Endothelial cell of umbilical vein (primary cell): ENCODE results near the gene CPLX1. TPM values are rescaled to one million over a fixed set of nuclear protein-coding genes. Genes with fewer than 3 reads are reported as not detected.

Experiments used
- BruUV-seq: library from RNA; stranded (reverse); fragments of 400-500 nt; replicated peaks from 2 replicates; lab custom pipeline; 2021; lab: Mats Ljungman, UMichigan
- CTCF ChIA-PET: fragments of 300-600, 350-600 bp; sonication (Branson Sonifier 250); formaldehyde crosslinking; loops from one replicate; lab custom pipeline; 2021; ENCODE audit warnings: antibody characterized with exemption, inconsistent platforms; lab: Charles Lee
- POLR2A ChIA-PET: fragments of 300-600, 350-600 bp; sonication (Branson Sonifier 250); formaldehyde crosslinking; loops from one replicate; lab custom pipeline; 2021; ENCODE audit warnings: antibody characterized with exemption, inconsistent platforms; lab: Charles Lee
- DNase-seq: peaks from one replicate; pipeline ENCODE4 v3.0.0-alpha.2; 2011; ENCODE audit warnings: low read depth, low spot score
- FAIRE-seq: peaks from 2 replicates; lab custom pipeline; 2011; peaks lifted over from hg19 to GRCh38; lab: Jason Lieb, UNC
- H2AFZ ChIP-seq: 2 replicates; pipeline ENCODE4 v1.6.0; 2012; ENCODE audit warnings: low read depth, low read length, control low read depth, inconsistent platforms
- H3K27ac ChIP-seq: 2 replicates; pipeline ENCODE4 v1.5.1; 2011; ENCODE audit warnings: low read depth, mild to moderate bottlenecking, control low read depth, low read length, moderate library complexity; ENCODE audit not compliant: insufficient read depth
- H3K27me3 ChIP-seq, 2 experiments: 2 replicates each; pipeline versions ENCODE4 v1.6.0 to v1.6.1; 2011; ENCODE audit warnings: low read length in 2 of 2, mixed read lengths in 1 of 2; ENCODE audit not compliant: control insufficient read depth in 2 of 2, insufficient read depth in 2 of 2
- H3K36me3 ChIP-seq, 2 experiments: 2 replicates in 1 of 2; 3 replicates in 1 of 2; pipeline ENCODE4 v1.5.1; 2011; ENCODE audit warnings: low read length in 2 of 2, mild to moderate bottlenecking in 1 of 2, moderate library complexity in 1 of 2; ENCODE audit not compliant: control insufficient read depth in 2 of 2, insufficient read depth in 2 of 2; ENCODE audit errors: extremely low read depth in 1 of 2
- H3K4me1 ChIP-seq: 3 replicates; pipeline ENCODE4 v1.5.1; 2011; ENCODE audit warnings: mild to moderate bottlenecking, low read length; ENCODE audit not compliant: control insufficient read depth, insufficient read depth; ENCODE audit errors: extremely low read depth
- H3K4me2 ChIP-seq: 2 replicates; pipeline ENCODE4 v1.6.1; 2011; ENCODE audit warnings: low read length, control low read depth, mixed read lengths; ENCODE audit not compliant: insufficient read depth
- H3K4me3 ChIP-seq, 3 experiments: fragments of 200-600 bp in 1 of 3; sonication (generic), shearing (Covaris generic) in 1 of 3; replicated peaks in 1 of 3; 2 replicates each; pipeline ENCODE4 v1.5.1; 2011 to 2016; ENCODE audit warnings: control low read depth in 3 of 3, low read length in 3 of 3, mild to moderate bottlenecking in 2 of 3, inconsistent platforms in 1 of 3, low read depth in 1 of 3, moderate library complexity in 1 of 3; ENCODE audit not compliant: insufficient read depth in 1 of 3
- H3K79me2 ChIP-seq: 2 replicates; pipeline ENCODE4 v1.6.0; 2012; ENCODE audit warnings: low read length, inconsistent platforms; ENCODE audit not compliant: control insufficient read depth, insufficient read depth
- H3K9ac ChIP-seq: replicated peaks from 2 replicates; pipeline ENCODE3; 2011; ENCODE audit warnings: low read length, control low read depth; ENCODE audit not compliant: insufficient read depth; ENCODE audit errors: extremely low read depth
- H3K9me1 ChIP-seq: replicated peaks from 3 replicates; pipeline ENCODE4 v1.6.0; 2011; ENCODE audit warnings: mild to moderate bottlenecking, low read length; ENCODE audit not compliant: control insufficient read depth, insufficient read depth; ENCODE audit errors: extremely low read depth
- H3K9me3 ChIP-seq: replicated peaks from 2 replicates; pipeline ENCODE4 v1.5.1; 2012; ENCODE audit warnings: low read length, inconsistent platforms; ENCODE audit not compliant: control insufficient read depth, insufficient read depth
- H4K20me1 ChIP-seq: replicated peaks from 2 replicates; pipeline ENCODE3; 2011; ENCODE audit warnings: mild to moderate bottlenecking, low read length; ENCODE audit not compliant: control insufficient read depth, insufficient read depth; ENCODE audit errors: extremely low read depth
- EZH2 ChIP-seq: IDR thresholded peaks from 2 replicates; pipeline ENCODE4 v1.6.1; 2012; ENCODE audit warnings: borderline replicate concordance, low read depth, mild to moderate bottlenecking, moderate library complexity, low read length, inconsistent platforms; ENCODE audit not compliant: severe bottlenecking
- FOS ChIP-seq: IDR thresholded peaks from 2 replicates; pipeline ENCODE4 v1.6.1; 2011; ENCODE audit warnings: mild to moderate bottlenecking, low read length, moderate library complexity, borderline replicate concordance; ENCODE audit not compliant: insufficient read depth
- GATA2 ChIP-seq: IDR thresholded peaks from 2 replicates; pipeline ENCODE4 v1.7.0; 2011; ENCODE audit warnings: low read depth, mild to moderate bottlenecking, moderate library complexity, mixed read lengths, low read length; ENCODE audit not compliant: insufficient read length, insufficient read depth
- JUN ChIP-seq: IDR thresholded peaks from 2 replicates; pipeline ENCODE4 v1.6.1; 2011; ENCODE audit warnings: borderline replicate concordance, low read depth; ENCODE audit not compliant: insufficient read length, insufficient read depth
- MAX ChIP-seq: IDR thresholded peaks from 2 replicates; pipeline ENCODE4 v1.6.1; 2011; ENCODE audit not compliant: insufficient read depth, insufficient read length
- MYC ChIP-seq: IDR thresholded peaks from one replicate; pipeline ENCODE4 v1.6.1; 2011; ENCODE audit warnings: mild to moderate bottlenecking, low read depth, low read length
- POLR2A ChIP-seq: IDR thresholded peaks from 2 replicates; pipeline ENCODE4 v1.6.1; 2012; ENCODE audit warnings: low read depth, mild to moderate bottlenecking, control low read depth, low read length
- POLR2AphosphoS5 ChIP-seq: IDR thresholded peaks from 2 replicates; pipeline ENCODE4 v1.6.1; 2012; ENCODE audit warnings: low read depth, mild to moderate bottlenecking, control low read depth, low read length, moderate library complexity; ENCODE audit not compliant: insufficient read depth
- dilution Hi-C: fragments of 300-500 bp; cut with MboI; formaldehyde crosslinking; loops from one replicate; pipeline ENCODE4 v1.15.0; 2019; ENCODE audit warnings: low sequenced_read_pairs; ENCODE audit not compliant: extremely low pct_ligation_motif_present
- intact Hi-C: fragments of 100-400 bp; cut with micrococcal nuclease; formaldehyde crosslinking; loops from one replicate; pipeline ENCODE4 v1.10.0; 2022
- polyA plus RNA-seq, 4 experiments: library from polyadenylated mRNA; depleted of rRNA in 3 of 4; stranded (reverse) in 3 of 4; unstranded in 1 of 4; fragments of >200 nt; gene quantifications; 2 replicates each; pipeline versions ENCODE4 v1.2.1 to v1.2.3, GENCODE V29; 2011 to 2012; ENCODE audit warnings: missing spikeins in 1 of 4
- total RNA-seq: library from RNA; stranded (reverse); gene quantifications from 2 replicates; pipeline ENCODE4 v1.2.3, GENCODE V29; 2021

The CPLX1 gene
- total and polyA plus RNA-seq, 2 donors (not counting 3 experiments of a cell fraction or from before 2014, with no cell fraction given), result 1.0 to 1.8 TPM

DNA sequence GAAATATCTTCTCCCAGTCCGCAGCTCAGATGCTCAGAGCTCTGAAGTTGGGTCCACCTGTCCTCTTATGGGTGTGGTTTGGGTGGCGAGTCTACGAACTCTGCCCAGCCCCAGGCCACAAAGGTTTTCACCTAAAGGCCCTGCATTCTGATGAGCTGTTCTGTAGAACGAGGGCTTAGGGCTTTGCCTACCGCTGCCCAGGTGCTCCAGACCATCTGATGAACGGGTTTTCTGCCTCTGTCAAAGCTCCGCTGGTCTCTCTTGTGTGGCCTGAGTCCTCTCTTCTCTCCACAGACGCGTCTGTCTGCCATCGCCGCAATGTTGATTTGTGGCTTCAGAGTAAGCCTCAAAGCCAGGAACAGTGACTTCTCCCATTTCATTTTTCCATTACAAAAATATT lies 28.4 kb upstream of the CPLX1 start:
- no peaks in the 10 kb centered on the region for H3K4me1 ChIP-seq
- H3K4me3 ChIP-seq, result no peak overlapping the region
- no peaks in the 10 kb centered on the region for H3K79me2 ChIP-seq
- H3K9ac ChIP-seq, result no peak overlapping the region
- no peaks in the 10 kb centered on the region for H3K27me3 ChIP-seq
- FAIRE-seq (no peak), DNase-seq (no peak)
- intact Hi-C loops, result no loop called here
- BruUV-seq, result no TSS peak
- TF ChIP-seq JUN, result no peak
- TF ChIP-seq GATA2, result no peak
- TF ChIP-seq MYC, result no peak
- TF ChIP-seq EZH2, result no peak
- no peak for TF ChIP-seq POLR2A
- TF ChIP-seq POLR2AphosphoS5, result no peak
- TF ChIP-seq MAX, result no peak
- no peak for TF ChIP-seq FOS
- H4K20me1 ChIP-seq, result no peaks in the 10 kb centered on the region
- no peak overlapping the region for H3K4me2 ChIP-seq
- no peak overlapping the region for H2AFZ ChIP-seq
- no peaks in the 10 kb centered on the region for H3K9me3 ChIP-seq
- ChIA-PET CTCF (no interaction called here), POLR2A (no interaction called here)
- H3K9me1 ChIP-seq, result no peaks in the 10 kb centered on the region
- peaks cover 5 to 34% of the 10 kb centered on the region in 2 experiments for H3K36me3 ChIP-seq
- H3K27ac ChIP-seq, result no peak overlapping the region
- dilution Hi-C loops, result no loop called here

DNA sequence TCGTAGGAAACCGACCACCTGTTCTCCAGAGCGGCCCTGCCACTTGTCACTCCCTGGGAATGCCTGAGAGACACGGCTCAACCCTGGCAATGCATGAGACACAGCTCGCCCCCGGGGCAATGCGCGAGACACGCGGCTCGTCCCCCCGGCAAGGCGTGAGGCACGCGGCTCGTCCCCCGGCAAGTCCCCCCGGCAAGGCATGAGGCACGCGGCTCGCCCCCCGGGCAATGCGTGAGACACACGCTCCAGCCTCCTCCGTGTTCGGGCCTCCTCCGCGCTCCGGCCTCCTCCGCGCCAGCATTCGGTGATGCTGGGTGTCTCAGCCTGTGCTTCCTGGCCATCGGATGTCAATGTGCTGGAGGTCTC lies 27.5 kb upstream of the CPLX1 start:
- ChIA-PET CTCF (no interaction called here), POLR2A (no interaction called here)
- no peak overlapping the region for H3K9ac ChIP-seq
- no peaks in the 10 kb centered on the region for H3K4me1 ChIP-seq
- no peaks in the 10 kb centered on the region for H3K9me1 ChIP-seq
- intact Hi-C loops, result no loop called here
- H3K4me2 ChIP-seq, result no peak overlapping the region
- no peaks in the 10 kb centered on the region for H3K27me3 ChIP-seq
- no TSS peak for BruUV-seq
- TF ChIP-seq JUN (no peak), MAX (no peak), POLR2AphosphoS5 (no peak)
- dilution Hi-C loops, result no loop called here
- H3K79me2 ChIP-seq, result no peaks in the 10 kb centered on the region
- no peak overlapping the region for H3K4me3 ChIP-seq
- no peaks in the 10 kb centered on the region for H4K20me1 ChIP-seq
- H3K9me3 ChIP-seq, result no peaks in the 10 kb centered on the region
- no peak for FAIRE-seq
- peaks cover 5 to 28% of the 10 kb centered on the region in 2 experiments for H3K36me3 ChIP-seq
- no peak for DNase-seq
- no peak overlapping the region for H2AFZ ChIP-seq
- H3K27ac ChIP-seq, result no peak overlapping the region
